CD4-positive, alpha-beta T cell treated with Interleukin-15 for 1 hour (primary cell): ENCODE results near the gene UTRN.
A peak's percentile ranks its signal among the peaks of the same experiment; 100 is the strongest.

Source experiments
- DNase-seq: peaks from one replicate; pipeline ENCODE4 v3.0.0-alpha.2; 2020

The UTRN gene

GRCh38 chr6:144314003-144314485 lies 28.9 kb downstream of the UTRN start:
- no peak for DNase-seq

GRCh38 chr6:144314562-144314961 lies 29.4 kb downstream of the UTRN start:
- DNase-seq = no peak

GRCh38 chr6:144315226-144315980 lies 30.3 kb downstream of the UTRN start:
- DNase-seq = no peak

- no peak for DNase-seq
These were observed 31.1 kb downstream of the UTRN start for GRCh38 chr6:144315981-144316861.

- no peak for DNase-seq
These were observed 31.7 kb downstream of the UTRN start for GRCh38 chr6:144316862-144317195.

- no peak for DNase-seq
These were observed 32.6 kb downstream of the UTRN start for GRCh38 chr6:144317736-144318135.

GRCh38 chr6:144319211-144319610 lies 34.1 kb downstream of the UTRN start:
- no peak for DNase-seq

GRCh38 chr6:144320741-144321140 lies 35.6 kb downstream of the UTRN start:
- DNase-seq = no peak

- DNase-seq = no peak
These were observed 36.9 kb downstream of the UTRN start for GRCh38 chr6:144321839-144322591.

GRCh38 chr6:144325232-144325631 lies 40.1 kb downstream of the UTRN start:
- DNase-seq = no peak

GRCh38 chr6:144326393-144326792 lies 41.3 kb downstream of the UTRN start:
- DNase-seq = no peak

- DNase-seq = no peak
These were observed 41.9 kb downstream of the UTRN start for GRCh38 chr6:144327081-144327480.

- DNase-seq = no peak
These were observed 45.2 kb downstream of the UTRN start for GRCh38 chr6:144330017-144330987.

GRCh38 chr6:144331491-144331969 lies 46.4 kb downstream of the UTRN start:
- DNase-seq = no peak

GRCh38 chr6:144332177-144332576 lies 47.0 kb downstream of the UTRN start:
- no peak for DNase-seq

- DNase-seq = peak; percentile 87
These were observed 49.1 kb downstream of the UTRN start for GRCh38 chr6:144334150-144334708.
